Aortic smooth muscle cell (primary cell): ENCODE data around the gene WDHD1. TPM values are rescaled to one million over a fixed set of nuclear protein-coding genes. Genes with fewer than 3 reads are reported as not detected.

Experiments used
- total RNA-seq: library from RNA; depleted of rRNA; stranded (reverse); fragments of >200 nt; gene quantifications from 2 replicates; pipeline ENCODE4 v1.2.3, GENCODE V29; 2014

WDHD1 gene
- 11.4 and 18.2 TPM in 2 replicates for total RNA-seq

GRCh38 chr14:55026793-55027561 is at the start of gene WDHD1, which contains the start of gene SOCS4:
Gene WDHD1 (minus strand): TSS chr14:55027099. CDS start chr14:55026787, 312 bp downstream.
Gene SOCS4 (plus strand): TSS chr14:55027236. CDS start chr14:55043042, 15,806 bp downstream.

GRCh38 chr14:55051423-55052268 is 24.7 kb upstream of the WDHD1 start, which contains the start of gene MAPK1IP1L:
Gene MAPK1IP1L (plus strand): TSS chr14:55051647. CDS start chr14:55061684, 10,037 bp downstream.

GRCh38 chr14:54902521-54903420 is 124.1 kb downstream of the WDHD1 start, which contains the start of gene GCH1:
Gene GCH1 (minus strand): TSS chr14:54902826. CDS start chr14:54902663, 163 bp downstream.

Other genes with a start within 250 kb of the WDHD1 start
- 0.44 and 0.53 TPM in 2 replicates for gene GCH1, start 124.3 kb downstream of the WDHD1 start, total RNA-seq
- 17.9 and 18.2 TPM in 2 replicates for gene SOCS4, start 137 bp upstream of the WDHD1 start, total RNA-seq
- gene MAPK1IP1L, start 24.5 kb upstream of the WDHD1 start, total RNA-seq = 14.1 and 18.5 TPM in 2 replicates
- gene LGALS3, start 102.2 kb upstream of the WDHD1 start, total RNA-seq = 166 and 170 TPM in 2 replicates
- 24.3 and 30.8 TPM in 2 replicates for gene DLGAP5, start 164.5 kb upstream of the WDHD1 start, total RNA-seq
- gene FBXO34, start 244.3 kb upstream of the WDHD1 start, total RNA-seq = 27.7 and 32.1 TPM in 2 replicates